Measurements from ENCODE around the gene RPIA.
"Not testable (repeated sequence)": the region's sequence is repeated elsewhere in the genome, so short reads cannot be mapped to it uniquely, and the experiment has no call there.

The RPIA gene

GRCh38 chr2:88735853-88736252, 44.4 kb downstream of the RPIA start:
- DNase-seq (ENCODE audit: low read depth in 2 of 2), result no peak

- no peak for DNase-seq (ENCODE audit: low read depth in 2 of 2)
These were observed 45.0 kb downstream of the RPIA start for GRCh38 chr2:88736437-88736836.

GRCh38 chr2:88737385-88737784, 45.9 kb downstream of the RPIA start:
- DNase-seq (ENCODE audit: low read depth in 2 of 2), result no peak

- no peak for DNase-seq (ENCODE audit: low read depth in 2 of 2)
These were observed 46.8 kb downstream of the RPIA start for GRCh38 chr2:88738271-88738670.

- peak; percentile 43 to 58 for DNase-seq (ENCODE audit: low read depth in 2 of 2)
These were observed 48.6 kb downstream of the RPIA start for GRCh38 chr2:88739985-88740600.

- DNase-seq (ENCODE audit: low read depth in 2 of 2), result no peak
These were observed 55.5 kb downstream of the RPIA start for GRCh38 chr2:88746929-88747490.

GRCh38 chr2:88747990-88748389, 56.5 kb downstream of the RPIA start:
- DNase-seq (ENCODE audit: low read depth in 2 of 2), result no peak

GRCh38 chr2:88751768-88752167, 60.3 kb downstream of the RPIA start:
- no peak for DNase-seq (ENCODE audit: low read depth in 2 of 2)

GRCh38 chr2:88753833-88754584, 62.5 kb downstream of the RPIA start:
- no peak for DNase-seq (ENCODE audit: low read depth in 2 of 2)

- DNase-seq (ENCODE audit: low read depth in 2 of 2), result no peak
These were observed 63.3 kb downstream of the RPIA start for GRCh38 chr2:88754585-88755320.

- DNase-seq (ENCODE audit: low read depth in 2 of 2), result no peak
These were observed 64.4 kb downstream of the RPIA start for GRCh38 chr2:88755836-88756235.

GRCh38 chr2:88757025-88757424, 65.6 kb downstream of the RPIA start:
- DNase-seq (ENCODE audit: low read depth in 2 of 2), result no peak

- not testable (repeated sequence) for DNase-seq (ENCODE audit: low read depth in 2 of 2)
These were observed 67.2 kb downstream of the RPIA start for GRCh38 chr2:88758702-88759101.

GRCh38 chr2:88760819-88761598, 69.5 kb downstream of the RPIA start:
- DNase-seq (ENCODE audit: low read depth in 2 of 2), result no peak

- no peak for DNase-seq (ENCODE audit: low read depth in 2 of 2)
These were observed 72.8 kb downstream of the RPIA start for GRCh38 chr2:88764141-88764849.

- no peak for DNase-seq (ENCODE audit: low read depth in 2 of 2)
These were observed 73.3 kb downstream of the RPIA start for GRCh38 chr2:88764850-88765153.

- peak in 1 of 2 donors; percentile 33 for DNase-seq (ENCODE audit: low read depth in 2 of 2)
These were observed 73.8 kb downstream of the RPIA start for GRCh38 chr2:88765154-88765888.

- not testable (repeated sequence) for DNase-seq (ENCODE audit: low read depth in 2 of 2)
These were observed 74.5 kb downstream of the RPIA start for GRCh38 chr2:88765889-88766481.

GRCh38 chr2:88770016-88770415, 78.5 kb downstream of the RPIA start:
- no peak for DNase-seq (ENCODE audit: low read depth in 2 of 2)
